ENCODE results near the gene HSD11B1L. TPM values are rescaled to one million over a fixed set of nuclear protein-coding genes. Genes with fewer than 3 reads are reported as not detected.

HSD11B1L gene
- 2.2 and 2.6 TPM in 2 replicates for total RNA-seq

- Mint-ChIP-seq H3K27me3 (peaks cover 7% of the 10 kb centered on the region), H3K36me3 (ENCODE audit: low read depth) (peaks cover 4% of the 10 kb centered on the region), H3K4me1 (peaks cover 22% of the 10 kb centered on the region), H3K9me3 (no peaks in the 10 kb centered on the region), H3K27ac (peak within 1 kb of the TSS; percentile 97), H3K4me3 (peak within 1 kb of the TSS; percentile 99)
- peak; percentile 99 for DNase-seq
- intact Hi-C loops (cut with micrococcal nuclease), result loop anchor here (1.0 to 10.0 kb wide), 5 partner anchors 10 to 956 kb away; partner anchors contain the start of genes CATSPERD, DPP9, LONP1 and RPL36
These were observed at the start of gene HSD11B1L, which contains the start of gene MICOS13 for GRCh38 chr19:5680437-5681368. HSD11B1L (plus strand) TSS chr19:5681027; CDS start chr19:5684833, 3,806 bp downstream. MICOS13 (minus strand) TSS chr19:5680516; CDS start chr19:5680486, 30 bp downstream.

- DNase-seq, result no peak
- H3K4me1 Mint-ChIP-seq, result peaks cover 48% of the 10 kb centered on the region
- intact Hi-C loops (cut with micrococcal nuclease), result no loop called here
- H3K9me3 Mint-ChIP-seq, result no peaks in the 10 kb centered on the region
- no peak overlapping the region for H3K27ac Mint-ChIP-seq
- H3K36me3 Mint-ChIP-seq (ENCODE audit: low read depth), result peaks cover 50% of the 10 kb centered on the region
- no peak overlapping the region for H3K4me3 Mint-ChIP-seq
- H3K27me3 Mint-ChIP-seq, result no peaks in the 10 kb centered on the region
These were observed 49.1 kb upstream of the HSD11B1L start for GRCh38 chr19:5631567-5632240.

- H3K27ac Mint-ChIP-seq, result no peak overlapping the region
- no peaks in the 10 kb centered on the region for H3K27me3 Mint-ChIP-seq
- H3K36me3 Mint-ChIP-seq (ENCODE audit: low read depth), result peaks cover 48% of the 10 kb centered on the region
- no peaks in the 10 kb centered on the region for H3K9me3 Mint-ChIP-seq
- no peak overlapping the region for H3K4me3 Mint-ChIP-seq
- intact Hi-C loops (cut with micrococcal nuclease), result no loop called here
- DNase-seq, result no peak
- peaks cover 48% of the 10 kb centered on the region for H3K4me1 Mint-ChIP-seq
These were observed 48.6 kb upstream of the HSD11B1L start for GRCh38 chr19:5632241-5632612.

- Mint-ChIP-seq H3K36me3 (ENCODE audit: low read depth) (peaks cover 44% of the 10 kb centered on the region), H3K9me3 (no peaks in the 10 kb centered on the region), H3K4me3 (no peak overlapping the region), H3K27me3 (no peaks in the 10 kb centered on the region), H3K27ac (no peak overlapping the region), H3K4me1 (peaks cover 45% of the 10 kb centered on the region)
- intact Hi-C loops (cut with micrococcal nuclease), result no loop called here
- no peak for DNase-seq
These were observed 48.2 kb upstream of the HSD11B1L start for GRCh38 chr19:5632657-5633056.

GRCh38 chr19:5635427-5635826 lies 45.4 kb upstream of the HSD11B1L start:
- H3K36me3 Mint-ChIP-seq (ENCODE audit: low read depth), result peaks cover 29% of the 10 kb centered on the region
- intact Hi-C loops (cut with micrococcal nuclease), result no loop called here
- DNase-seq, result no peak
- no peaks in the 10 kb centered on the region for H3K9me3 Mint-ChIP-seq
- H3K27ac Mint-ChIP-seq, result no peak overlapping the region
- H3K4me3 Mint-ChIP-seq, result no peak overlapping the region
- H3K27me3 Mint-ChIP-seq, result no peaks in the 10 kb centered on the region
- H3K4me1 Mint-ChIP-seq, result peaks cover 28% of the 10 kb centered on the region

- DNase-seq, result no peak
- no peak overlapping the region for H3K27ac Mint-ChIP-seq
- no peak overlapping the region for H3K4me3 Mint-ChIP-seq
- H3K4me1 Mint-ChIP-seq, result peaks cover 19% of the 10 kb centered on the region
- intact Hi-C loops (cut with micrococcal nuclease), result no loop called here
- no peaks in the 10 kb centered on the region for H3K27me3 Mint-ChIP-seq
- no peaks in the 10 kb centered on the region for H3K9me3 Mint-ChIP-seq
- H3K36me3 Mint-ChIP-seq (ENCODE audit: low read depth), result peaks cover 30% of the 10 kb centered on the region
These were observed 42.9 kb upstream of the HSD11B1L start for GRCh38 chr19:5637971-5638370.

GRCh38 chr19:5641171-5641570 lies 39.7 kb upstream of the HSD11B1L start:
- H3K27ac Mint-ChIP-seq, result no peak overlapping the region
- H3K36me3 Mint-ChIP-seq (ENCODE audit: low read depth), result peaks cover 51% of the 10 kb centered on the region
- DNase-seq, result no peak
- H3K9me3 Mint-ChIP-seq, result no peaks in the 10 kb centered on the region
- H3K4me3 Mint-ChIP-seq, result no peak overlapping the region
- H3K27me3 Mint-ChIP-seq, result no peaks in the 10 kb centered on the region
- intact Hi-C loops (cut with micrococcal nuclease), result no loop called here
- H3K4me1 Mint-ChIP-seq, result peaks cover 11% of the 10 kb centered on the region

- H3K9me3 Mint-ChIP-seq, result no peaks in the 10 kb centered on the region
- peaks cover 60% of the 10 kb centered on the region for H3K36me3 Mint-ChIP-seq (ENCODE audit: low read depth)
- intact Hi-C loops (cut with micrococcal nuclease), result no loop called here
- H3K27me3 Mint-ChIP-seq, result no peaks in the 10 kb centered on the region
- DNase-seq, result no peak
- no peak overlapping the region for H3K4me3 Mint-ChIP-seq
- no peak overlapping the region for H3K27ac Mint-ChIP-seq
- H3K4me1 Mint-ChIP-seq, result peaks cover 11% of the 10 kb centered on the region
These were observed 38.6 kb upstream of the HSD11B1L start for GRCh38 chr19:5642204-5642603.

- DNase-seq, result no peak
- Mint-ChIP-seq H3K4me3 (no peak overlapping the region), H3K36me3 (ENCODE audit: low read depth) (peaks cover 68% of the 10 kb centered on the region), H3K4me1 (peaks cover 11% of the 10 kb centered on the region), H3K27ac (no peak overlapping the region), H3K9me3 (no peaks in the 10 kb centered on the region), H3K27me3 (no peaks in the 10 kb centered on the region)
- intact Hi-C loops (cut with micrococcal nuclease), result no loop called here
These were observed 37.8 kb upstream of the HSD11B1L start for GRCh38 chr19:5643060-5643459.

- Mint-ChIP-seq H3K27ac (no peak overlapping the region), H3K36me3 (ENCODE audit: low read depth) (peaks cover 71% of the 10 kb centered on the region), H3K4me3 (no peak overlapping the region), H3K27me3 (no peaks in the 10 kb centered on the region), H3K9me3 (no peaks in the 10 kb centered on the region), H3K4me1 (peaks cover 9% of the 10 kb centered on the region)
- DNase-seq, result no peak
- intact Hi-C loops (cut with micrococcal nuclease), result no loop called here
These were observed 36.8 kb upstream of the HSD11B1L start for GRCh38 chr19:5644037-5644436.

GRCh38 chr19:5645409-5645808 lies 35.4 kb upstream of the HSD11B1L start:
- Mint-ChIP-seq H3K9me3 (no peaks in the 10 kb centered on the region), H3K36me3 (ENCODE audit: low read depth) (peaks cover 74% of the 10 kb centered on the region), H3K4me1 (peaks cover 9% of the 10 kb centered on the region), H3K27me3 (no peaks in the 10 kb centered on the region), H3K4me3 (no peak overlapping the region), H3K27ac (no peak overlapping the region)
- intact Hi-C loops (cut with micrococcal nuclease), result no loop called here
- no peak for DNase-seq

- Mint-ChIP-seq H3K4me3 (no peak overlapping the region), H3K4me1 (peaks cover 4% of the 10 kb centered on the region), H3K27ac (no peak overlapping the region), H3K36me3 (ENCODE audit: low read depth) (peaks cover 80% of the 10 kb centered on the region), H3K27me3 (no peaks in the 10 kb centered on the region), H3K9me3 (no peaks in the 10 kb centered on the region)
- no peak for DNase-seq
- intact Hi-C loops (cut with micrococcal nuclease), result no loop called here
These were observed 34.1 kb upstream of the HSD11B1L start for GRCh38 chr19:5646703-5647102.

- Mint-ChIP-seq H3K27ac (no peak overlapping the region), H3K4me1 (peaks cover 2% of the 10 kb centered on the region), H3K4me3 (no peak overlapping the region), H3K36me3 (ENCODE audit: low read depth) (peaks cover 80% of the 10 kb centered on the region), H3K27me3 (no peaks in the 10 kb centered on the region), H3K9me3 (no peaks in the 10 kb centered on the region)
- DNase-seq, result no peak
- intact Hi-C loops (cut with micrococcal nuclease), result no loop called here
These were observed 32.4 kb upstream of the HSD11B1L start for GRCh38 chr19:5648464-5648863.

GRCh38 chr19:5651361-5651760 lies 29.5 kb upstream of the HSD11B1L start:
- DNase-seq, result no peak
- no peak overlapping the region for H3K27ac Mint-ChIP-seq
- intact Hi-C loops (cut with micrococcal nuclease), result no loop called here
- no peaks in the 10 kb centered on the region for H3K4me1 Mint-ChIP-seq
- H3K9me3 Mint-ChIP-seq, result no peaks in the 10 kb centered on the region
- no peaks in the 10 kb centered on the region for H3K27me3 Mint-ChIP-seq
- peaks cover 75% of the 10 kb centered on the region for H3K36me3 Mint-ChIP-seq (ENCODE audit: low read depth)
- no peak overlapping the region for H3K4me3 Mint-ChIP-seq
